DND-41 (cell line): ENCODE measurements around the gene LUZP4.

Experiments used
- ATAC-seq: fragments of 200-7000 bp; cut with Tn5 transposase; 3 replicates; pipeline ENCODE4 v1.9.1; 2021; ENCODE audit warnings: low read depth; ENCODE audit not compliant: insufficient read depth
- DNase-seq: peaks from one replicate; pipeline ENCODE4 v3.0.0-alpha.2; 2020
- H2AFZ ChIP-seq: 2 replicates; pipeline ENCODE4 v1.6.0; 2012; ENCODE audit warnings: low read depth, low read length
- H3K27ac ChIP-seq: 2 replicates; pipeline ENCODE4 v1.5.1; 2012; ENCODE audit warnings: low read length, inconsistent platforms
- H3K27me3 ChIP-seq: fragments of 200-600 bp; sonication (generic); 2 replicates; pipeline ENCODE4 v1.6.0; 2012; ENCODE audit warnings: low read length, mild to moderate bottlenecking, inconsistent platforms; ENCODE audit not compliant: insufficient read depth, poor library complexity
- H3K36me3 ChIP-seq: 2 replicates; pipeline ENCODE4 v1.5.1; 2012; ENCODE audit warnings: low read length, inconsistent platforms; ENCODE audit not compliant: insufficient read depth
- H3K4me1 ChIP-seq: 2 replicates; pipeline ENCODE4 v1.5.1; 2012; ENCODE audit warnings: mild to moderate bottlenecking, low read length; ENCODE audit not compliant: insufficient read depth
- H3K4me2 ChIP-seq: 2 replicates; pipeline ENCODE4 v1.6.0; 2012; ENCODE audit warnings: mild to moderate bottlenecking, moderate library complexity, low read length, inconsistent platforms; ENCODE audit not compliant: insufficient read depth
- H3K4me3 ChIP-seq, 2 experiments: fragments of 200-600 bp in 1 of 2; shearing (Covaris generic) in 1 of 2; 2 replicates each; pipeline ENCODE4 v1.5.1; 2012 to 2016; ENCODE audit warnings: inconsistent platforms in 2 of 2, low read length in 2 of 2, mild to moderate bottlenecking in 2 of 2, low read depth in 1 of 2, moderate library complexity in 1 of 2
- H3K79me2 ChIP-seq: 2 replicates; pipeline ENCODE4 v1.6.0; 2012; ENCODE audit warnings: low read length, inconsistent platforms; ENCODE audit not compliant: insufficient read depth
- H3K9ac ChIP-seq: 2 replicates; pipeline ENCODE4 v1.6.0; 2012; ENCODE audit warnings: low read depth, mild to moderate bottlenecking, inconsistent platforms, low read length, moderate library complexity
- H3K9me3 ChIP-seq: 2 replicates; pipeline ENCODE4 v1.5.1; 2012; ENCODE audit warnings: low read length, moderate library complexity, mild to moderate bottlenecking, inconsistent platforms; ENCODE audit not compliant: insufficient read depth, severe bottlenecking
- H4K20me1 ChIP-seq: 2 replicates; pipeline ENCODE4 v1.6.0; 2012; ENCODE audit warnings: low read length; ENCODE audit not compliant: insufficient read depth
- EZH2 ChIP-seq: IDR thresholded peaks from 3 replicates; pipeline ENCODE4 v1.6.1; 2012; ENCODE audit warnings: borderline replicate concordance, low read depth, mild to moderate bottlenecking, moderate library complexity, low read length, inconsistent platforms; ENCODE audit not compliant: severe bottlenecking
- TF ChIP-seq, protein P1 (sequence below): IDR thresholded peaks from 2 replicates; pipeline ENCODE4 v1.5.1; 2012; ENCODE audit warnings: borderline replicate concordance, low read length, moderate library complexity, mild to moderate bottlenecking; ENCODE audit not compliant: poor library complexity, severe bottlenecking; ENCODE audit errors: extremely low read depth

LUZP4 gene

DNA sequence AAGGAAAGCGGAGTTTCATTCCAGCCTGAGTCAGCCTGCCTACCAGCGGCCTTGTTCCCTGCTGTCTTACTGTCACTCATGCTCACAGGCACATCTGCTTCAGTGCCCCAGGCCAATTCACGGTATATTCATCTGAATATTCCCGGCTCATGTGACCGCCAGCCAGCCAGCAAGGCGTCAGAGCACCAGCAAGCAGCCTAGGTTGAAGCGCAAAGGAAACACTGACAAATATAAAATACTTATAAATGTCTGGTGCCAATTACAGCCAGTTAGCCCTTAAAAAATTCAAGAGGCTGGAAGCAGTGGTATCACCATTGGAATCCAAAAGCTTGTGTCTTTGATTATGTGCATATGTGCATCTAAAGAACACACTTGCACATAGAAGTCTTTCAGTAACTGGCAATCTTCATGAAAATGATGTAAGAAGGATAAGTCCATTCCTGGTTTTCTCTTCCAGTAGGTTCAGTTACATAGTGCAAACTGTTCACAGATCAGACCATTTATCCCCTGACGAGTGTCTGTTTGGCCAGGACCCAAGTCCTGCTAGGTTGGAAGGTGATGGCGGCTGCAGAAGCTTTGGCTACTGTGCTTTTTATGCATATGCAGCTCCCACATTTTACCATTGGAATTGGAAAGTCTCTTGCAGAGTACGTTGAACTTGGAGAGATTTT lies 61.3 kb downstream of the LUZP4 start:
- no peak for TF ChIP-seq EZH2
- TF ChIP-seq, protein P1, sequence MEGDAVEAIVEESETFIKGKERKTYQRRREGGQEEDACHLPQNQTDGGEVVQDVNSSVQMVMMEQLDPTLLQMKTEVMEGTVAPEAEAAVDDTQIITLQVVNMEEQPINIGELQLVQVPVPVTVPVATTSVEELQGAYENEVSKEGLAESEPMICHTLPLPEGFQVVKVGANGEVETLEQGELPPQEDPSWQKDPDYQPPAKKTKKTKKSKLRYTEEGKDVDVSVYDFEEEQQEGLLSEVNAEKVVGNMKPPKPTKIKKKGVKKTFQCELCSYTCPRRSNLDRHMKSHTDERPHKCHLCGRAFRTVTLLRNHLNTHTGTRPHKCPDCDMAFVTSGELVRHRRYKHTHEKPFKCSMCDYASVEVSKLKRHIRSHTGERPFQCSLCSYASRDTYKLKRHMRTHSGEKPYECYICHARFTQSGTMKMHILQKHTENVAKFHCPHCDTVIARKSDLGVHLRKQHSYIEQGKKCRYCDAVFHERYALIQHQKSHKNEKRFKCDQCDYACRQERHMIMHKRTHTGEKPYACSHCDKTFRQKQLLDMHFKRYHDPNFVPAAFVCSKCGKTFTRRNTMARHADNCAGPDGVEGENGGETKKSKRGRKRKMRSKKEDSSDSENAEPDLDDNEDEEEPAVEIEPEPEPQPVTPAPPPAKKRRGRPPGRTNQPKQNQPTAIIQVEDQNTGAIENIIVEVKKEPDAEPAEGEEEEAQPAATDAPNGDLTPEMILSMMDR: no peak
- Histone ChIP-seq H3K27ac (no peak overlapping the region), H2AFZ (no peak overlapping the region), H3K4me3 (no peak overlapping the region), H4K20me1 (no peaks in the 10 kb centered on the region), H3K36me3 (no peaks in the 10 kb centered on the region), H3K79me2 (no peaks in the 10 kb centered on the region), H3K9ac (no peak overlapping the region), H3K4me1 (no peaks in the 10 kb centered on the region), H3K9me3 (no peaks in the 10 kb centered on the region), H3K27me3 (no peaks in the 10 kb centered on the region), H3K4me2 (no peak overlapping the region)
- ATAC-seq: no peak
- no peak for DNase-seq

DNA sequence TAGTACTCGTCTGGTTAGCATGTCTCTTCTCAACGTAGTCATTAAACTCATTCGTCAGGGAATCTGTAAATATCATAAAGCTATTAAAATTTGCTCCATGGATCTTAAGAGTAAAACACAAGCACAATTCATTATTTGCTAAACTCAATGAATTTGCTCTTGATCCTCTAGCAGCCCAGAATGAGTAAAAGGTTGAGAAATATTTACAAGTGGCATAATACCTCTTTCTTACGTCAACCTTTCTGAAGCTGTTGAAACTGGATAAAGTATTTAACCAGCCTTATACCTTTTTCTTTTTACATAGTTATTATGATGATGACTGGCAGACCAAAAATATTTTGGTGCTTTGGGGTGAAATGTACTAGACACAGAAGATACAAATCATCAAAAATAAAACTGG lies 66.9 kb downstream of the LUZP4 start:
- no peak for DNase-seq
- TF ChIP-seq, protein P1: no peak
- TF ChIP-seq EZH2: no peak
- no peak overlapping the region for H3K9ac ChIP-seq
- no peaks in the 10 kb centered on the region for H3K79me2 ChIP-seq
- ATAC-seq: no peak
- no peaks in the 10 kb centered on the region for H3K27me3 ChIP-seq
- no peaks in the 10 kb centered on the region for H4K20me1 ChIP-seq
- no peaks in the 10 kb centered on the region for H3K9me3 ChIP-seq
- H3K36me3 ChIP-seq: no peaks in the 10 kb centered on the region
- no peak overlapping the region for H2AFZ ChIP-seq
- H3K4me3 ChIP-seq: no peak overlapping the region
- H3K27ac ChIP-seq: no peak overlapping the region
- no peak overlapping the region for H3K4me2 ChIP-seq
- H3K4me1 ChIP-seq: no peaks in the 10 kb centered on the region
